22Rv1 (cell line): ENCODE measurements around the gene ARID3B.

Experiments
- ZFX ChIP-seq: fragments of 450-650 bp; IDR thresholded peaks from 2 replicates; pipeline ENCODE4 v1.6.1; 2017; ENCODE audit warnings: antibody characterized with exemption, borderline replicate concordance
- TF ChIP-seq, protein P1 (sequence below): fragments of 450-650 bp; IDR thresholded peaks from 2 replicates; pipeline ENCODE4 v1.5.1; 2017; ENCODE audit warnings: mild to moderate bottlenecking

DNA sequence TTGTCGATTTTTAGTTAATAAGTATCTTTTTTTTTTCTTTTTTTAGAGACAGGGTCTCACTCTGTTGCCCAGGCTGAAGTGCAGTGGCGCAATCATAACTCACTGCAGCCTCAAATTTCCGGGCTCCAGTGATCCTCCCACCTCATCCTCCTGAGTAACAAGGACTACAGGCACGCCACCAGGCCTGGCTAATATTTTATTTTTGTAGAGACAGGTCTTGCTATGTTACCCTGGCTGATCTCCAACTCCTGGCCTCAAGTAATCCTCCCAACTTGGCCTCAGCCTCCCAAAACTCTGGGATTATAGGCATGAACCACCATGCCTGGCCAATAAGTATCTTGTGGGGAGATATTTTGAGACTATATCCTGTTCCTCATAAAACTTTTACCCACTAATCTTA is 29.4 kb upstream of the ARID3B start:
- TF ChIP-seq, protein P1, sequence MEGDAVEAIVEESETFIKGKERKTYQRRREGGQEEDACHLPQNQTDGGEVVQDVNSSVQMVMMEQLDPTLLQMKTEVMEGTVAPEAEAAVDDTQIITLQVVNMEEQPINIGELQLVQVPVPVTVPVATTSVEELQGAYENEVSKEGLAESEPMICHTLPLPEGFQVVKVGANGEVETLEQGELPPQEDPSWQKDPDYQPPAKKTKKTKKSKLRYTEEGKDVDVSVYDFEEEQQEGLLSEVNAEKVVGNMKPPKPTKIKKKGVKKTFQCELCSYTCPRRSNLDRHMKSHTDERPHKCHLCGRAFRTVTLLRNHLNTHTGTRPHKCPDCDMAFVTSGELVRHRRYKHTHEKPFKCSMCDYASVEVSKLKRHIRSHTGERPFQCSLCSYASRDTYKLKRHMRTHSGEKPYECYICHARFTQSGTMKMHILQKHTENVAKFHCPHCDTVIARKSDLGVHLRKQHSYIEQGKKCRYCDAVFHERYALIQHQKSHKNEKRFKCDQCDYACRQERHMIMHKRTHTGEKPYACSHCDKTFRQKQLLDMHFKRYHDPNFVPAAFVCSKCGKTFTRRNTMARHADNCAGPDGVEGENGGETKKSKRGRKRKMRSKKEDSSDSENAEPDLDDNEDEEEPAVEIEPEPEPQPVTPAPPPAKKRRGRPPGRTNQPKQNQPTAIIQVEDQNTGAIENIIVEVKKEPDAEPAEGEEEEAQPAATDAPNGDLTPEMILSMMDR, result no peak
- TF ChIP-seq ZFX, result no peak
